Measurements from ENCODE around the gene BLOC1S5. TPM values are rescaled to one million over a fixed set of nuclear protein-coding genes. Genes with fewer than 3 reads are reported as not detected.

The BLOC1S5 gene
- total and polyA plus RNA-seq, 8 donors, result 0.29 to 31.2 (median 7.2) TPM

DNA sequence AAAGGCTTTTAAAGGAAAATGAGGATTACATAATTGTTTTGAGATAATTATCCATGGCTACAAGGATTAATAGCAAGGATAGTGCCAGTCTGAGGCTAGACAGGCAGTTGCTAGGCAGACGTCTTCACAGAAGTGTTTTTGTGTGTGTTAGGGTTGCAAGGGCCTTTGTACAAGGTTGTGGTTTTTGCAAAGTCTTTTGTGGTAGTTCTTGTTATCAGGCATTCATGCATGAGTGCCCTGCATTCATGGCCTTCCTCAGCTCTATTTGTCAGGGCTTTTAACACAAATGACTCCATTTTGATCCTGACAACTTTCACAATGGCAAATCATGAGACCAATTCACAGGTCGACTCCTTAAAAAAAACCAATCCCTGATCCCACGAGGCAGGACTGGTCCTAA lies 85.5 kb downstream of the BLOC1S5 start:
- no peak overlapping the region for H3K4me3 ChIP-seq
- peak in 1 of 2 donors; percentile 14 for DNase-seq
- TF ChIP-seq POLR2AphosphoS5 (IDR thresholded peaks at IDR 0.05), result no peak
- no peak for TF ChIP-seq POLR2A (IDR thresholded peaks at IDR 0.05)
- TF ChIP-seq, protein P1, sequence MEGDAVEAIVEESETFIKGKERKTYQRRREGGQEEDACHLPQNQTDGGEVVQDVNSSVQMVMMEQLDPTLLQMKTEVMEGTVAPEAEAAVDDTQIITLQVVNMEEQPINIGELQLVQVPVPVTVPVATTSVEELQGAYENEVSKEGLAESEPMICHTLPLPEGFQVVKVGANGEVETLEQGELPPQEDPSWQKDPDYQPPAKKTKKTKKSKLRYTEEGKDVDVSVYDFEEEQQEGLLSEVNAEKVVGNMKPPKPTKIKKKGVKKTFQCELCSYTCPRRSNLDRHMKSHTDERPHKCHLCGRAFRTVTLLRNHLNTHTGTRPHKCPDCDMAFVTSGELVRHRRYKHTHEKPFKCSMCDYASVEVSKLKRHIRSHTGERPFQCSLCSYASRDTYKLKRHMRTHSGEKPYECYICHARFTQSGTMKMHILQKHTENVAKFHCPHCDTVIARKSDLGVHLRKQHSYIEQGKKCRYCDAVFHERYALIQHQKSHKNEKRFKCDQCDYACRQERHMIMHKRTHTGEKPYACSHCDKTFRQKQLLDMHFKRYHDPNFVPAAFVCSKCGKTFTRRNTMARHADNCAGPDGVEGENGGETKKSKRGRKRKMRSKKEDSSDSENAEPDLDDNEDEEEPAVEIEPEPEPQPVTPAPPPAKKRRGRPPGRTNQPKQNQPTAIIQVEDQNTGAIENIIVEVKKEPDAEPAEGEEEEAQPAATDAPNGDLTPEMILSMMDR (IDR thresholded peaks at IDR 0.05), result no peak
- no peak for TF ChIP-seq EP300 (IDR thresholded peaks at IDR 0.05)
- 50 to 59% (median 54%) methylated on average over 3 of the region's 3 CpGs for WGBS, 5 donors
- H3K4me1 ChIP-seq, result peaks cover 7 to 22% (median 19%) of the 10 kb centered on the region in 4 donors
- intact Hi-C loops (cut with DNase I; ENCODE audit: low total_unique reads), result no loop called here
- H3K27ac ChIP-seq, result no peak overlapping the region
- no peaks in the 10 kb centered on the region for H3K27me3 ChIP-seq
- H3K36me3 ChIP-seq, result no peaks in the 10 kb centered on the region
- H3K9me3 ChIP-seq, result no peaks in the 10 kb centered on the region

DNA sequence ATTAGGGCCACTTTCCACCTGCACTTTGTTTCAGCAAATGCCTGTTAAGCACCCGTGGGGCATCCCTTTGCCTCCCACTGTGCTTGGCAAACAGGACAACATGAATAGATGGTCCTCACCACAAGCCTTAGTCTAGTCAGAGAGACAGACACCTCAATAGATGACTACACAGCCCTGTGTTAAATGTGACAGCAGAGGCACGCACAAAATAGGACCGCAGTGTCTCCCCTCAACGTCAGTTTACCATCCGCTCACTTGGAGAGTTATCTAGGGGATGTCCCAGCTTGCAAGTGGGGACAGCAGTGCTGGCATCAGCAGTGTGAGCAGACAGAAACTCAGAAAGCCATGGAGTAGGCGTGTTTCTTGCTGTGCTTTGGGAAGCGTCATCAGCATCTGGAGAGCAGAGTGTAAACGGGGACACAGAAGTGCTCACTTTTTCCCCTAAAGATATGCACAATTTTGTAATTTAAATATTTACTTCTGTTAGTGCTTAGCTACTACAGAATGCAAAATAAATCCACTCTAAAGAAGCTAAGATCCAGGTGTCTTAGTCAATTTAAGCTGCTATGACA lies 87.6 kb downstream of the BLOC1S5 start:
- intact Hi-C loops (cut with DNase I; ENCODE audit: low total_unique reads), result no loop called here
- DNase-seq, result no peak
- no peak overlapping the region for H3K4me3 ChIP-seq
- no peaks in the 10 kb centered on the region for H3K27me3 ChIP-seq
- peak overlapping the region in 1 of 5 donors; percentile 35 for H3K27ac ChIP-seq
- TF ChIP-seq, protein P1 (IDR thresholded peaks at IDR 0.05), result no peak
- TF ChIP-seq EP300 (IDR thresholded peaks at IDR 0.05), result no peak
- no peak for TF ChIP-seq POLR2AphosphoS5 (IDR thresholded peaks at IDR 0.05)
- no peak for TF ChIP-seq POLR2A (IDR thresholded peaks at IDR 0.05)
- H3K9me3 ChIP-seq, result no peaks in the 10 kb centered on the region
- H3K4me1 ChIP-seq, result peaks cover 7 to 22% (median 19%) of the 10 kb centered on the region in 4 donors
- no peaks in the 10 kb centered on the region for H3K36me3 ChIP-seq
- 84 to 92% (median 89%) methylated on average over 8 of the region's 8 CpGs for WGBS, 5 donors

GRCh38 chr6:7975764-7976146 lies 88.4 kb downstream of the BLOC1S5 start:
- intact Hi-C loops (cut with DNase I; ENCODE audit: low total_unique reads), result no loop called here
- H3K9me3 ChIP-seq, result no peaks in the 10 kb centered on the region
- TF ChIP-seq, protein P1 (IDR thresholded peaks at IDR 0.05), result no peak
- no peak for TF ChIP-seq POLR2AphosphoS5 (IDR thresholded peaks at IDR 0.05)
- TF ChIP-seq POLR2A (IDR thresholded peaks at IDR 0.05), result no peak
- peak overlapping the region in 2 of 4 donors; percentile 10 to 15 for H3K4me3 ChIP-seq
- no peaks in the 10 kb centered on the region for H3K36me3 ChIP-seq
- WGBS, 5 donors, result 18 to 30% (median 21%) methylated on average over 8 of the region's 8 CpGs
- peak; percentile 24 to 29 for DNase-seq
- no peaks in the 10 kb centered on the region for H3K27me3 ChIP-seq
- peaks cover 7 to 22% (median 19%) of the 10 kb centered on the region in 4 donors for H3K4me1 ChIP-seq
- peak overlapping the region in 3 of 5 donors; percentile 35 to 54 (median 49) for H3K27ac ChIP-seq

- H3K9me3 ChIP-seq, result peaks cover 0 to 6% (median 0%) of the 10 kb centered on the region in 4 donors
- intact Hi-C loops (cut with DNase I; ENCODE audit: low total_unique reads), result no loop called here
- H3K4me3 ChIP-seq, result peak overlapping the region; percentile 4 to 17 (median 12)
- 3 to 17% (median 7%) methylated on average over 18 of the region's 18 CpGs for WGBS, 5 donors
- peak overlapping the region in 4 of 5 donors; percentile 16 to 59 (median 52) for H3K27ac ChIP-seq
- H3K4me1 ChIP-seq, result peaks cover 7 to 22% (median 19%) of the 10 kb centered on the region in 4 donors
- DNase-seq, result peak; percentile 73 to 80
- H3K36me3 ChIP-seq, result no peaks in the 10 kb centered on the region
- no peaks in the 10 kb centered on the region for H3K27me3 ChIP-seq
- TF ChIP-seq POLR2AphosphoS5 (IDR thresholded peaks at IDR 0.05) (peak in 2 of 3 donors; percentile 67 to 78), POLR2A (IDR thresholded peaks at IDR 0.05) (no peak)
Measured at GRCh38 chr6:7974938-7975763, 89.0 kb downstream of the BLOC1S5 start.

Data from stomach (tissue), 9 donors.